Adipocyte (in vitro differentiated cells): ENCODE measurements around the gene CBX2.
"Not testable (repeated sequence)": the region's sequence is repeated elsewhere in the genome, so short reads cannot be mapped to it uniquely, and the experiment has no call there.

Experiments
- DNase-seq: peaks from one replicate; pipeline ENCODE4 v3.0.0-alpha.2; 2015; ENCODE audit warnings: low read depth
- H3K27me3 ChIP-seq: replicated peaks from 2 replicates; pipeline ENCODE4 v1.7.0; 2013; ENCODE audit warnings: mild to moderate bottlenecking, low read length, moderate library complexity; ENCODE audit not compliant: control insufficient read depth, insufficient read depth
- H3K36me3 ChIP-seq: 2 replicates; pipeline ENCODE4 v1.7.0; 2013; ENCODE audit warnings: low read length, mild to moderate bottlenecking, moderate library complexity; ENCODE audit not compliant: control insufficient read depth, insufficient read depth, severe bottlenecking
- H3K4me1 ChIP-seq: 2 replicates; pipeline ENCODE4 v1.7.0; 2013; ENCODE audit warnings: mild to moderate bottlenecking, low read length, moderate library complexity; ENCODE audit not compliant: control insufficient read depth, insufficient read depth
- H3K4me3 ChIP-seq: 2 replicates; pipeline ENCODE4 v1.7.0; 2013; ENCODE audit warnings: mild to moderate bottlenecking, low read length, moderate library complexity
- H3K9ac ChIP-seq: 2 replicates; pipeline ENCODE4 v1.7.0; 2013; ENCODE audit warnings: mild to moderate bottlenecking, low read length, moderate library complexity
- H3K9me3 ChIP-seq: 2 replicates; pipeline ENCODE4 v1.7.0; 2013; ENCODE audit warnings: mild to moderate bottlenecking, low read length, moderate library complexity; ENCODE audit not compliant: control insufficient read depth

Gene CBX2

DNA sequence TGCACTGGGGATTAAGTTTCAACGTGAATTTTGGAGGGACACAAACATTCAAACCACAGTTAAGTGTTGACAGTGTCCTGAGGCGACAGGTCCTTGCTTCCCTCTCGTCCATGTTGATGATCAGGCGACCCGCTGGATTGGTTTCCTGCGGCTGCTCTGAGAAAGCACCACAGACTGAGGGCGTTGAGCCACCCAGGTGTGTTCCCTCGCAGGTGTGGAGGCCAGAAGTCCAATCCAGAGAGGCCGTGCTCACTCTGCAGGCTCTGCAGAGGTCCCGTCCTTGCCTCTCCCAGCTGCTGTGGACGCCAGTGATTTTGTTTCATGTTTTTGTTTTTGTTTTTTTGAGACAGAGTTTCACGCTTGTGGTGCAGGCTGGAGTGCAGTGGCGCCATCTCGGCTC lies 22.4 kb upstream of the CBX2 start:
- Histone ChIP-seq H3K9ac (no peak overlapping the region), H3K4me3 (no peak overlapping the region), H3K27me3 (peaks cover 46% of the 10 kb centered on the region), H3K4me1 (no peaks in the 10 kb centered on the region), H3K36me3 (no peaks in the 10 kb centered on the region), H3K9me3 (no peaks in the 10 kb centered on the region)
- no peak for DNase-seq

DNA sequence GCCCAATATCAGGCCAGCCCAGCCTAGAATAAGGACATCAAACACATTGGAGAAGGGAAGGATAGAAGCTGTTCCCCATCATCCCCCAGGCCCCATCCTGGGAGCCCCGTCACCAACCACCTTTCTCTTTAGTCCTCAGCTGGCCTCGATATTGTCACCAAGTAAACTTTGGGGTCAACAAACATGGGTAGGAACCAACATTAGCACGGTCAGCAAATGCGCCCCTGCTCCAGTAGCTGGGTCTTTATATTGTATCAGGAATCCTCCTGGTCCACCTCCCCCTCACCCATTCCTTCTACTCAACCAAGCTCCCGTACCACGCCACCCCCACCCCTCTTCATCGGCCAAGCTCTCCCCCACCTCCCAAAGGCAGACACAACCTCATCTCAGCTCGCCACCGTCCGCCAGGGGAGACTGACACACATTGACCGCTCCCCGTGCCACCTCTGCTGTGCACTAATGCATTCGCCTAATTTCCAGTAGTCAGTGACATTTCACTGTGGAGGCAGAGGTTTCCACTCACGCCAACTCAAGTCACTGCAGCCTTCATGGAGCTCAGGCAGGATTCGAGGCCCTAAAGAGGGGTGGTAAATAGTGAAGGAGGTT lies 20.7 kb upstream of the CBX2 start:
- Histone ChIP-seq H3K4me3 (no peak overlapping the region), H3K9ac (no peak overlapping the region), H3K36me3 (no peaks in the 10 kb centered on the region), H3K4me1 (no peaks in the 10 kb centered on the region), H3K27me3 (peaks cover 40% of the 10 kb centered on the region), H3K9me3 (no peaks in the 10 kb centered on the region)
- DNase-seq: no peak

DNA sequence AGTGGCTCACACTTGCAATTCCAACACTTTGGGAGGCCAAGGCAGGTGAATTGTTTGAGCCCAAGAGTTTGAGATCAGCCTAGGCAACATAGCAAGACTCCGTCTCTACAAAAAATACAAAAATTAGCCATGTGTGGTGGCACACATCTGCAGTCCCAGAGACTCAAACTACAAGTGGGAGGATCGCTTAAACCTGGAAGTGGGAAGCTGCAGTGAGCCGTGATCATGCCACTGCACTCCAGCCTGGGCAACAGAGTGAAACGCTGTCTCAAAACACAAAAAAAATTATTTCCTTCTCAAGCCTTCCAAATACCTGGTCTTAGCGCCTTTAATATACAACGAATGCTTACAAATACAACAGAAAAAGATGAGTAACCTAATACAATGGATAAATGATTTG lies 19.7 kb upstream of the CBX2 start:
- Histone ChIP-seq H3K4me3 (no peak overlapping the region), H3K27me3 (peaks cover 44% of the 10 kb centered on the region), H3K9me3 (no peaks in the 10 kb centered on the region), H3K9ac (no peak overlapping the region), H3K36me3 (no peaks in the 10 kb centered on the region), H3K4me1 (no peaks in the 10 kb centered on the region)
- DNase-seq: no peak

DNA sequence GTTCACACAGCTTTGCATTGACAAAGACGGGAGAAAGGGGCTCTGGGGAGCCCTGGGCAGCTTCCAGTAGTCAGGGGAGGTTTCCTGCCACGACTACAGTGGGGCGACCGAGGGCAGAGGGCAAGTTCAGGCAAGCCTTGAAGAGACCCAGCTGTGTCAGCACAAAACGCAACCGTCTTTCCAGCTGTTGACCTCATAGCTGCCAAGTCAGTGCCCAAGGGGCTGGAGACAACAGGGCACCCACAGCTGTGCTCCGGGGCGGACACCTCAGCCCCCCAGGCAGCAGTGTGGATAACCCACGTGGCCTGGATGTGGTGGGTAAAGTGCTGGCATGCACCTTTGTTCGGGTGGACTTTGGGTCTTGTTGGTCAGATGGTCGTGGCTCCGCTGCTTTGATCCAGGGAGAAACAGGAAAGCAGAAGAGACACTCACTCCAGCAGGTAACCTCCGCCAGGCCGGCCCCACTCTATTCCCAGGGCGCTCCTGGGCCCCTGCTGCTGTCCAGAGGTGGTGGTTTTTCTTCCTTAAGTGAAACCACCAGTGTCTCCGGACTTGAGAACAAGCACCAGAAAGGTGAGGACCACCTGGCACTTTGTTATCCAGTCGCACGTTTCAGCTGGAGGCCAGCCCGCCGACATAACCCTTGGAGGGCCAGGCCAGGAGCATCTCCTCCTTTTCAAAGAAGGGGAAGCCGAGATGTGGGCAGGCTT lies 17.6 kb upstream of the CBX2 start:
- no peak overlapping the region for H3K9ac ChIP-seq
- no peaks in the 10 kb centered on the region for H3K9me3 ChIP-seq
- H3K27me3 ChIP-seq: peaks cover 46% of the 10 kb centered on the region
- DNase-seq: no peak
- H3K4me1 ChIP-seq: no peaks in the 10 kb centered on the region
- H3K36me3 ChIP-seq: no peaks in the 10 kb centered on the region
- H3K4me3 ChIP-seq: no peak overlapping the region

DNA sequence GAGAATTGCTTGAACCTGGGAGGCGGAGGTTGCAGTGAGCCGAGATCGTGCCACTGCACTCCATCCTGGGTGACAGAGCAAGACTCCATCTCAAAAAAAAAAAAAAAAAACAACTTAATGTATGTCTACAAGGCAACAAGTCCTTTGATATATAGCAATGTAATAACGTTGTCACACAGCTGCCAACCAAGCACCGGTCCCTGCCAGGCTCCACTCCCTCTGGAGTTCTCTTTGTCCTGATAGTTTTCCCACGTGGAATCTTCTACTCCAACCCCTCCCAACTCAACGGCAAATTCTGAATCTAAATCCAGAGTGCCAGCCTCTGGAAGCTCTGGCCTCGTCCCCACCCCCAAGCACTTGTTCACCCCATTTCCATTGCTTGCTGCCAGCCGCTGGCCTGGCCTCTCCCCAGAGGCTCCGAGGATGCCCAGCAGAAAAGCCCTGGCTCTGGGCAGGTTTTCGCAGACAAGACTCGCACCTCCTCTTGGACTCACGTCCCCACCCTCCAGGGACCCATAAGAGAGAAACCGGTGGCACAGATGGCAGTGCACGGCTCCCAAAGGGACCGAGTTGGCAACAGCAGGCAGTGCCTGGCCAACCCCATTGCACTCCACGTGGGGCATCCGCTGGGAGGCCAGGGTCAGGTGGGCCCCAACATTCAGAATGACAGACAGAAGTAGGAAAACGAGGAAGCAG lies 15.9 kb upstream of the CBX2 start:
- Histone ChIP-seq H3K9me3 (no peaks in the 10 kb centered on the region), H3K36me3 (no peaks in the 10 kb centered on the region), H3K4me3 (no peak overlapping the region), H3K4me1 (no peaks in the 10 kb centered on the region), H3K9ac (no peak overlapping the region), H3K27me3 (peaks cover 31% of the 10 kb centered on the region)
- DNase-seq: no peak

GRCh38 chr17:79765708-79766107 lies 12.2 kb upstream of the CBX2 start:
- Histone ChIP-seq H3K27me3 (peaks cover 29% of the 10 kb centered on the region), H3K4me1 (no peaks in the 10 kb centered on the region)
- DNase-seq: no peak

GRCh38 chr17:79769570-79770506 lies 8.1 kb upstream of the CBX2 start:
- H3K9ac ChIP-seq: no peak overlapping the region
- no peak for DNase-seq
- H3K4me1 ChIP-seq: no peaks in the 10 kb centered on the region
- peaks cover 36% of the 10 kb centered on the region for H3K27me3 ChIP-seq
- H3K36me3 ChIP-seq: no peaks in the 10 kb centered on the region
- H3K4me3 ChIP-seq: no peak overlapping the region
- no peaks in the 10 kb centered on the region for H3K9me3 ChIP-seq

More at GRCh38 chr17:79765708-79766107, 12.2 kb upstream of the CBX2 start:
- no peaks in the 10 kb centered on the region for H3K9me3 ChIP-seq
- no peak overlapping the region for H3K4me3 ChIP-seq
- H3K36me3 ChIP-seq: no peaks in the 10 kb centered on the region
- no peak overlapping the region for H3K9ac ChIP-seq

DNA sequence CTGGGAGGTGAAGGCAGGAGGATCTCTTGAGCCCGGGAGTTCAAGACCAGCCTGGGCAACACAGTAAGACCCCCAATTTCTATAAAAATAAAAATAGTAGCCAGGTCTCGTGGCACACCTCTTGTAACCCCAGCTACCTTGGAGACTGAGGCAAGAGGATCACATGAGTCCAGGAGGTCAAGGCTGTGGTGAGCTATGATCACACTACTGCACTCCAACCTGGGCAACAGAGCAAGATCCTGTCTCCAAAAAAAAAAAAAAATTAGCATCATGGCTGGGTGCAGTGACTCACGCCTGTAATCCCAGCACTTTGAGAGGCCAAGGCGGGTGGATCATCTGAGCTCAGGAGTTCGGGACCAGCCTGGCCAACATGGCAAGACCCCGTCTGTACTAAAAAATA lies 6.7 kb upstream of the CBX2 start:
- H3K9ac ChIP-seq: no peak overlapping the region
- peaks cover 49% of the 10 kb centered on the region for H3K27me3 ChIP-seq
- H3K9me3 ChIP-seq: no peaks in the 10 kb centered on the region
- H3K4me1 ChIP-seq: no peaks in the 10 kb centered on the region
- no peak for DNase-seq
- H3K36me3 ChIP-seq: no peaks in the 10 kb centered on the region
- no peak overlapping the region for H3K4me3 ChIP-seq

GRCh38 chr17:79772726-79773125 lies 5.2 kb upstream of the CBX2 start:
- peaks cover 60% of the 10 kb centered on the region for H3K27me3 ChIP-seq
- not testable (repeated sequence) for H3K36me3 ChIP-seq, H3K9me3 ChIP-seq, DNase-seq, H3K4me3 ChIP-seq, H3K4me1 ChIP-seq, H3K9ac ChIP-seq

DNA sequence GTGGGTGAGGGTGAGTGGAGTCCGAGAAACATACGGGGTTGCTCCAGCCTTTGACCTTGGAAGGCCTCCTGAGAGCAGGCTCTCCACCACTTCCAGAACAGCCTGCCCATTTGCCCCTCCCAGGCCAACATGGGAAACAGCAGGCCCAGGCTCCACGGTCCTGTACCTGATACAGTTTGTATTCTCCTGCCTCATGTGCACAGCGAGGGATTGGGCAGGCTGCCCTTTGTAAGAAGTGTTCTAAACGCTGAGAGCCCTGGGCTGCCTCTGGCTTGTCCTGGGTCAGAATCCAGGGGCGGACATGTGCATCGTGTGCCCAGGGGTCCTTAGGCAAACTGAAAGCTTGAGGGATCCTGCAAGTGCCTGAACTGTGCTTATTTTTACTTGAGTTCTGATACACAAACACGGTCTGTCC lies 3.4 kb upstream of the CBX2 start:
- H3K36me3 ChIP-seq: no peaks in the 10 kb centered on the region
- no peaks in the 10 kb centered on the region for H3K9me3 ChIP-seq
- H3K9ac ChIP-seq: no peak overlapping the region
- H3K27me3 ChIP-seq: peaks cover 68% of the 10 kb centered on the region
- no peaks in the 10 kb centered on the region for H3K4me1 ChIP-seq
- no peak for DNase-seq
- no peak overlapping the region for H3K4me3 ChIP-seq

- no peak overlapping the region for H3K9ac ChIP-seq
- no peaks in the 10 kb centered on the region for H3K36me3 ChIP-seq
- no peaks in the 10 kb centered on the region for H3K4me1 ChIP-seq
- no peaks in the 10 kb centered on the region for H3K9me3 ChIP-seq
- DNase-seq: no peak
- no peak overlapping the region for H3K4me3 ChIP-seq
- peaks cover 71% of the 10 kb centered on the region for H3K27me3 ChIP-seq
These were observed 2.3 kb upstream of the CBX2 start for GRCh38 chr17:79775632-79776031.
